H9 (cell line): ENCODE results near the gene CXorf58. TPM values are rescaled to one million over a fixed set of nuclear protein-coding genes. Genes with fewer than 3 reads are reported as not detected.

Source experiments
- DNase-seq: peaks from one replicate; pipeline ENCODE4 v3.0.0-alpha.2; 2017
- H2AFZ ChIP-seq: one replicate; pipeline ENCODE4 v1.6.1; 2013; ENCODE audit warnings: mild to moderate bottlenecking, low read length, control low read depth, moderate library complexity
- H2AK5ac ChIP-seq: 2 replicates; pipeline ENCODE4 v1.6.1; 2013; ENCODE audit warnings: low read length, control low read depth, mixed read lengths; ENCODE audit not compliant: insufficient read length
- H2BK120ac ChIP-seq: one replicate; pipeline ENCODE4 v1.6.1; 2013; ENCODE audit warnings: low read depth, mild to moderate bottlenecking, low read length, control low read depth, inconsistent platforms; ENCODE audit not compliant: poor library complexity, severe bottlenecking
- H2BK12ac ChIP-seq: 2 replicates; pipeline ENCODE4 v1.6.1; 2013; ENCODE audit warnings: low read length, control low read depth, mixed read lengths, low read depth; ENCODE audit not compliant: insufficient read length
- H2BK15ac ChIP-seq: 2 replicates; pipeline ENCODE4 v1.6.1; 2013; ENCODE audit warnings: low read depth, low read length, control low read depth
- H2BK20ac ChIP-seq: one replicate; pipeline ENCODE4 v1.6.1; 2013; ENCODE audit warnings: low read depth, mild to moderate bottlenecking, low read length, control low read depth, inconsistent platforms; ENCODE audit not compliant: poor library complexity, severe bottlenecking
- H2BK5ac ChIP-seq: 2 replicates; pipeline ENCODE4 v1.6.1; 2013; ENCODE audit warnings: low read length, control low read depth, mixed read lengths; ENCODE audit not compliant: insufficient read length
- H3K14ac ChIP-seq: 2 replicates; pipeline ENCODE4 v1.6.1; 2013; ENCODE audit warnings: low read length, control low read depth; ENCODE audit not compliant: insufficient read depth
- H3K18ac ChIP-seq: 2 replicates; pipeline ENCODE4 v1.6.1; 2013; ENCODE audit warnings: low read depth, mild to moderate bottlenecking, mixed read lengths, low read length, control low read depth; ENCODE audit not compliant: insufficient read length
- H3K23ac ChIP-seq: 2 replicates; pipeline ENCODE4 v1.6.1; 2013; ENCODE audit warnings: low read length, control low read depth, mixed read lengths, low read depth; ENCODE audit not compliant: insufficient read length
- H3K23me2 ChIP-seq: 2 replicates; pipeline ENCODE4 v1.6.1; 2013; ENCODE audit warnings: low read depth, mild to moderate bottlenecking, mixed read lengths, low read length, control low read depth; ENCODE audit not compliant: insufficient read length, poor library complexity, severe bottlenecking
- H3K27ac ChIP-seq: 2 replicates; pipeline ENCODE4 v1.5.1; 2013; ENCODE audit warnings: low read length, control low read depth, mixed read lengths, low read depth; ENCODE audit not compliant: insufficient read length
- H3K27me3 ChIP-seq: 2 replicates; pipeline ENCODE4 v1.6.1; 2013; ENCODE audit warnings: low read length, control low read depth, inconsistent platforms; ENCODE audit not compliant: insufficient read depth
- H3K4ac ChIP-seq: 2 replicates; pipeline ENCODE4 v1.6.1; 2013; ENCODE audit warnings: low read depth, mild to moderate bottlenecking, control low read depth, inconsistent platforms, low read length, moderate library complexity
- H3K4me1 ChIP-seq: 2 replicates; pipeline ENCODE4 v1.6.1; 2013; ENCODE audit warnings: low read length, control low read depth, inconsistent platforms; ENCODE audit not compliant: insufficient read depth
- H3K4me2 ChIP-seq: 2 replicates; pipeline ENCODE4 v1.6.1; 2013; ENCODE audit warnings: low read length, control low read depth, mixed read lengths; ENCODE audit not compliant: insufficient read length, insufficient read depth
- H3K56ac ChIP-seq: 2 replicates; pipeline ENCODE4 v1.6.1; 2013; ENCODE audit warnings: low read depth, mild to moderate bottlenecking, mixed read lengths, low read length, control low read depth; ENCODE audit not compliant: insufficient read length
- H3K79me1 ChIP-seq: 2 replicates; pipeline ENCODE4 v1.6.1; 2013; ENCODE audit warnings: low read depth, mild to moderate bottlenecking, moderate library complexity, low read length, control low read depth, inconsistent platforms; ENCODE audit not compliant: insufficient read depth, poor library complexity, severe bottlenecking
- H3K79me2 ChIP-seq: 2 replicates; pipeline ENCODE4 v1.6.1; 2013; ENCODE audit warnings: low read length, control low read depth, inconsistent platforms; ENCODE audit not compliant: insufficient read depth
- H3K9ac ChIP-seq: 2 replicates; pipeline ENCODE4 v1.6.1; 2013; ENCODE audit warnings: low read length, control low read depth, mixed read lengths; ENCODE audit not compliant: insufficient read length; ENCODE audit errors: extremely low read depth
- H3K9me3 ChIP-seq: one replicate; pipeline ENCODE4 v1.6.1; 2013; ENCODE audit warnings: low read depth, low read length, inconsistent platforms; ENCODE audit not compliant: control insufficient read depth
- H3T11ph ChIP-seq: one replicate; pipeline ENCODE4 v1.6.1; 2013; ENCODE audit warnings: mild to moderate bottlenecking, low read length, control low read depth, inconsistent platforms
- H4K20me1 ChIP-seq: one replicate; pipeline ENCODE4 v1.6.1; 2013; ENCODE audit not compliant: control insufficient read depth, insufficient read length, insufficient read depth
- H4K5ac ChIP-seq: 2 replicates; pipeline ENCODE4 v1.6.1; 2013; ENCODE audit warnings: low read depth, mild to moderate bottlenecking, mixed read lengths, low read length, control low read depth; ENCODE audit not compliant: insufficient read length
- H4K8ac ChIP-seq: replicated peaks from 2 replicates; pipeline ENCODE4 v1.6.1; 2013; ENCODE audit warnings: low read length, control low read depth, mixed read lengths, low read depth; ENCODE audit not compliant: insufficient read length
- H4K91ac ChIP-seq: 2 replicates; pipeline ENCODE4 v1.6.1; 2013; ENCODE audit warnings: low read depth, mild to moderate bottlenecking, moderate library complexity, mixed read lengths, low read length, control low read depth; ENCODE audit not compliant: insufficient read length
- H3K27ac Mint-ChIP-seq, 3 experiments: 2 replicates in 2 of 3; 3 replicates in 1 of 3; pipeline ENCODE4 v1.8.0; 2020 to 2021; ENCODE audit warnings: mixed read lengths in 3 of 3, mild to moderate bottlenecking in 1 of 3, moderate library complexity in 1 of 3
- H3K27me3 Mint-ChIP-seq: 2 replicates; pipeline ENCODE4 v1.8.0; 2021; ENCODE audit warnings: low read depth, mild to moderate bottlenecking, moderate library complexity, mixed read lengths
- H3K36me3 Mint-ChIP-seq, 3 experiments: 2 replicates in 2 of 3; 3 replicates in 1 of 3; pipeline ENCODE4 v1.8.0; 2020 to 2021; ENCODE audit warnings: low read depth in 3 of 3, mixed read lengths in 3 of 3; ENCODE audit not compliant: insufficient read depth in 1 of 3
- H3K4me1 Mint-ChIP-seq, 2 experiments: 2 replicates each; pipeline ENCODE4 v1.8.0; 2020; ENCODE audit warnings: mixed read lengths in 2 of 2
- H3K4me3 Mint-ChIP-seq, 2 experiments: 2 replicates in 1 of 2; 3 replicates in 1 of 2; pipeline ENCODE4 v1.8.0; 2020 to 2021; ENCODE audit warnings: mild to moderate bottlenecking in 2 of 2, mixed read lengths in 2 of 2, moderate library complexity in 1 of 2
- H3K9me3 Mint-ChIP-seq, 2 experiments: 2 replicates in 1 of 2; 3 replicates in 1 of 2; pipeline ENCODE4 v1.8.0; 2020; ENCODE audit warnings: mild to moderate bottlenecking in 2 of 2, mixed read lengths in 2 of 2, moderate library complexity in 1 of 2
- WGBS: extraction: QIAGEN DNeasy Blood & Tissue Kit; methylation state at CpG from one replicate; pipeline ENCODE4 v1.1.7; 2013; ENCODE audit warnings: missing lambda C conversion rate, low lambda C conversion rate, mixed read lengths; ENCODE audit not compliant: insufficient read length; ENCODE audit errors: extremely low coverage; 5-methylcytosine and 5-hydroxymethylcytosine counted together
- total RNA-seq: library from RNA; stranded (reverse); gene quantifications from 2 replicates; pipeline ENCODE4 v1.2.1, GENCODE V29; 2021
- TF ChIP-seq, protein P1 (sequence below): fragments of 200-600 bp; sonication (generic); conservative IDR thresholded peaks from 3 replicates; pipeline ENCODE4 v1.8.0; 2021; ENCODE audit warnings: antibody characterized with exemption, mild to moderate bottlenecking

Gene CXorf58
- total RNA-seq, 1 experiment from 2014 or later, result not detected

GRCh38 chrX:23980011-23980441, 72.2 kb downstream of the CXorf58 start:
- H3K18ac ChIP-seq, result no peak overlapping the region
- no peak overlapping the region for H3K56ac ChIP-seq
- H3K9me3 ChIP-seq, result no peaks in the 10 kb centered on the region
- H3K4me1 ChIP-seq, result peaks cover 7% of the 10 kb centered on the region; the same call in 1 of the 2 replicates
- H3K27ac ChIP-seq, result no peak overlapping the region
- no peak overlapping the region for H2BK12ac ChIP-seq
- Mint-ChIP-seq H3K36me3 (peaks cover 3 to 8% (median 8%) of the 10 kb centered on the region in 3 experiments; a peak in 5 of 7 replicates), H3K27ac (peak overlapping the region; percentile 57 to 89 (median 58); a peak in 5 of 7 replicates), H3K4me1 (peaks cover 30 to 42% of the 10 kb centered on the region in 2 experiments), H3K9me3 (no peaks in the 10 kb centered on the region), H3K27me3 (no peaks in the 10 kb centered on the region), H3K4me3 (no peak overlapping the region)
- no peak for DNase-seq
- TF ChIP-seq, protein P1, sequence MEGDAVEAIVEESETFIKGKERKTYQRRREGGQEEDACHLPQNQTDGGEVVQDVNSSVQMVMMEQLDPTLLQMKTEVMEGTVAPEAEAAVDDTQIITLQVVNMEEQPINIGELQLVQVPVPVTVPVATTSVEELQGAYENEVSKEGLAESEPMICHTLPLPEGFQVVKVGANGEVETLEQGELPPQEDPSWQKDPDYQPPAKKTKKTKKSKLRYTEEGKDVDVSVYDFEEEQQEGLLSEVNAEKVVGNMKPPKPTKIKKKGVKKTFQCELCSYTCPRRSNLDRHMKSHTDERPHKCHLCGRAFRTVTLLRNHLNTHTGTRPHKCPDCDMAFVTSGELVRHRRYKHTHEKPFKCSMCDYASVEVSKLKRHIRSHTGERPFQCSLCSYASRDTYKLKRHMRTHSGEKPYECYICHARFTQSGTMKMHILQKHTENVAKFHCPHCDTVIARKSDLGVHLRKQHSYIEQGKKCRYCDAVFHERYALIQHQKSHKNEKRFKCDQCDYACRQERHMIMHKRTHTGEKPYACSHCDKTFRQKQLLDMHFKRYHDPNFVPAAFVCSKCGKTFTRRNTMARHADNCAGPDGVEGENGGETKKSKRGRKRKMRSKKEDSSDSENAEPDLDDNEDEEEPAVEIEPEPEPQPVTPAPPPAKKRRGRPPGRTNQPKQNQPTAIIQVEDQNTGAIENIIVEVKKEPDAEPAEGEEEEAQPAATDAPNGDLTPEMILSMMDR, result no peak
- H3K14ac ChIP-seq, result peak overlapping the region; percentile 76
- H2BK120ac ChIP-seq, result no peak overlapping the region
- no peaks in the 10 kb centered on the region for H3K27me3 ChIP-seq
- H4K8ac ChIP-seq, result no peak overlapping the region
- no peaks in the 10 kb centered on the region for H3K23me2 ChIP-seq
- no peak overlapping the region for H3K4ac ChIP-seq
- no peaks in the 10 kb centered on the region for H3K79me1 ChIP-seq
- no peaks in the 10 kb centered on the region for H3K79me2 ChIP-seq
- H4K20me1 ChIP-seq, result no peaks in the 10 kb centered on the region
- no peak overlapping the region for H3K4me2 ChIP-seq
- WGBS, result no CpG with 5 or more reads among the region's 5 CpGs
- H2AFZ ChIP-seq, result no peak overlapping the region
- no peak overlapping the region for H2BK20ac ChIP-seq
- no peak overlapping the region for H2BK5ac ChIP-seq
- H3K23ac ChIP-seq, result no peak overlapping the region
- H2AK5ac ChIP-seq, result no peak overlapping the region
- H3T11ph ChIP-seq, result no peak overlapping the region
- H2BK15ac ChIP-seq, result no peak overlapping the region
- no peak overlapping the region for H3K9ac ChIP-seq
- no peak overlapping the region for H4K91ac ChIP-seq
- no peak overlapping the region for H4K5ac ChIP-seq
